M059J (cell line): ENCODE results near the gene ABCA7. TPM values are rescaled to one million over a fixed set of nuclear protein-coding genes. Genes with fewer than 3 reads are reported as not detected.

ENCODE experiments used
- total RNA-seq: library from RNA; depleted of rRNA; stranded (reverse); fragments of >200 nt; shearing (Covaris generic); gene quantifications from 2 replicates; pipeline ENCODE4 v1.2.3, GENCODE V29; 2014; rRNA removed

Gene ABCA7
- total RNA-seq, 1 experiment from 2014 or later, result 13.5 TPM

Other genes with a start within 250 kb of the ABCA7 start
- 184 and 196 TPM in 2 replicates for gene PTBP1, start 242.7 kb upstream of the ABCA7 start, total RNA-seq
- gene PLPPR3, start 218.2 kb upstream of the ABCA7 start, total RNA-seq, result 2.3 and 3.8 TPM in 2 replicates
- gene AZU1, start 212.3 kb upstream of the ABCA7 start, total RNA-seq, result not detected in 2 replicates
- gene PRTN3, start 199.1 kb upstream of the ABCA7 start, total RNA-seq, result not detected in 2 replicates
- gene ELANE, start 187.8 kb upstream of the ABCA7 start, total RNA-seq, result not detected in 2 replicates
- 0.52 and 0.89 TPM in 2 replicates for gene CFD, start 180.4 kb upstream of the ABCA7 start, total RNA-seq
- 22.7 and 32.8 TPM in 2 replicates for gene MED16, start 146.9 kb upstream of the ABCA7 start, total RNA-seq
- not detected in 2 replicates for gene RNU6-9, start 146.6 kb upstream of the ABCA7 start, total RNA-seq
- gene R3HDM4, start 126.9 kb upstream of the ABCA7 start, total RNA-seq, result 30.4 and 37.0 TPM in 2 replicates
- not detected in 2 replicates for gene KISS1R, start 122.8 kb upstream of the ABCA7 start, total RNA-seq
- 0.71 and 3.7 TPM in 2 replicates for gene ARID3A, start 114.1 kb upstream of the ABCA7 start, total RNA-seq
- gene WDR18, start 55.8 kb upstream of the ABCA7 start, total RNA-seq, result 48.9 and 70.4 TPM in 2 replicates
- not detected in 2 replicates for gene GRIN3B, start 39.7 kb upstream of the ABCA7 start, total RNA-seq
- gene TMEM259, start 19.0 kb upstream of the ABCA7 start, total RNA-seq, result 99.9 and 126 TPM in 2 replicates
- not detected in 2 replicates for gene RNU6-2, start 18.6 kb upstream of the ABCA7 start, total RNA-seq
- 259 and 333 TPM in 2 replicates for gene CNN2, start 13.5 kb upstream of the ABCA7 start, total RNA-seq
- gene ARHGAP45, start 27.1 kb downstream of the ABCA7 start, total RNA-seq, result 12.7 and 40.8 TPM in 2 replicates
- gene POLR2E, start 55.3 kb downstream of the ABCA7 start, total RNA-seq, result 145 and 164 TPM in 2 replicates
- 684 and 697 TPM in 2 replicates for gene GPX4, start 63.9 kb downstream of the ABCA7 start, total RNA-seq
- 9.3 and 17.4 TPM in 2 replicates for gene SBNO2, start 134.2 kb downstream of the ABCA7 start, total RNA-seq
- 31.5 and 71.6 TPM in 2 replicates for gene STK11, start 165.7 kb downstream of the ABCA7 start, total RNA-seq
- gene CBARP, start 197.9 kb downstream of the ABCA7 start, total RNA-seq, result 0.44 and 4.4 TPM in 2 replicates
- gene ATP5F1D, start 201.6 kb downstream of the ABCA7 start, total RNA-seq, result 45.0 and 69.8 TPM in 2 replicates
- 4.5 and 11.0 TPM in 2 replicates for gene MIDN, start 208.5 kb downstream of the ABCA7 start, total RNA-seq
- 115 and 145 TPM in 2 replicates for gene CIRBP, start 229.2 kb downstream of the ABCA7 start, total RNA-seq
- 108 and 128 TPM in 2 replicates for gene FAM174C, start 235.4 kb downstream of the ABCA7 start, total RNA-seq
- not detected in 2 replicates for gene EFNA2, start 245.8 kb downstream of the ABCA7 start, total RNA-seq